Stomach (tissue), 4 donors: ENCODE measurements around the gene SYNJ2BP.

Experiments used
- CTCF ChIP-seq, 7 experiments: fragments of 450-650 bp in 4 of 7; fragments of 200-600 bp in 3 of 7; sonication (generic) in 3 of 7; IDR thresholded peaks; one replicate each; pipeline ENCODE4 v1.5.1; 2016 to 2019; ENCODE audit warnings: antibody characterized with exemption in 7 of 7, control low read depth in 2 of 7, mild to moderate bottlenecking in 1 of 7
- EP300 ChIP-seq: sonication (generic); formaldehyde crosslinking; IDR thresholded peaks from one replicate; pipeline ENCODE4 v1.6.1; 2017; ENCODE audit warnings: antibody characterized with exemption
- POLR2A ChIP-seq, 4 donors: fragments of 450-650 bp; IDR thresholded peaks; one replicate each; pipeline ENCODE4 v1.6.1; 2016; ENCODE audit warnings: antibody characterized with exemption in 4 of 4, control low read depth in 2 of 4, mild to moderate bottlenecking in 1 of 4, moderate library complexity in 1 of 4

- TF ChIP-seq CTCF (IDR thresholded peaks at IDR 0.05) (no peak), EP300 (no peak), POLR2A (IDR thresholded peaks at IDR 0.05) (no peak)
Observed at GRCh38 chr14:70394674-70395306, 22.1 kb downstream of the SYNJ2BP start.
